Measurements from ENCODE around the gene CELA2B.
"Not testable (repeated sequence)": the region's sequence is repeated elsewhere in the genome, so short reads cannot be mapped to it uniquely, and the experiment has no call there.

CELA2B gene

GRCh38 chr1:15469361-15469760 is 6.5 kb upstream of the CELA2B start:
- DNase-seq, result no peak

- DNase-seq, result not testable (repeated sequence)
Observed at GRCh38 chr1:15469821-15470448, 6.0 kb upstream of the CELA2B start.

- DNase-seq, result not testable (repeated sequence)
Observed at GRCh38 chr1:15471067-15471466, 4.8 kb upstream of the CELA2B start.

- DNase-seq, result not testable (repeated sequence)
Observed at GRCh38 chr1:15471723-15472122, 4.2 kb upstream of the CELA2B start.

GRCh38 chr1:15472587-15472986 is 3.3 kb upstream of the CELA2B start:
- no peak for DNase-seq

GRCh38 chr1:15476927-15477326 is 1.0 kb downstream of the CELA2B start:
- no peak for DNase-seq

GRCh38 chr1:15477646-15478212 is 1.8 kb downstream of the CELA2B start:
- no peak for DNase-seq

GRCh38 chr1:15479654-15480347 is 3.9 kb downstream of the CELA2B start:
- DNase-seq, result no peak

- DNase-seq, result not testable (repeated sequence)
Observed at GRCh38 chr1:15482455-15482854, 6.6 kb downstream of the CELA2B start.

- DNase-seq, result not testable (repeated sequence)
Observed at GRCh38 chr1:15482983-15483543, 7.2 kb downstream of the CELA2B start.

GRCh38 chr1:15483971-15484370 is 8.1 kb downstream of the CELA2B start:
- DNase-seq, result no peak

GRCh38 chr1:15484443-15484842 is 8.5 kb downstream of the CELA2B start:
- DNase-seq, result not testable (repeated sequence)

- DNase-seq, result no peak
Observed at GRCh38 chr1:15485636-15486035, 9.7 kb downstream of the CELA2B start.

- DNase-seq, result not testable (repeated sequence)
Observed at GRCh38 chr1:15486844-15487610, 11.1 kb downstream of the CELA2B start.

- no peak for DNase-seq
Observed at GRCh38 chr1:15488371-15488770, 12.5 kb downstream of the CELA2B start.

GRCh38 chr1:15489052-15489736 is 13.3 kb downstream of the CELA2B start:
- no peak for DNase-seq

GRCh38 chr1:15491010-15491409 is 15.1 kb downstream of the CELA2B start:
- DNase-seq, result not testable (repeated sequence)

- DNase-seq, result no peak
Observed at GRCh38 chr1:15492596-15492995, 16.7 kb downstream of the CELA2B start.

GRCh38 chr1:15493869-15494390 is 18.0 kb downstream of the CELA2B start:
- DNase-seq, result no peak

- no peak for DNase-seq
Observed at GRCh38 chr1:15500184-15501178, 24.6 kb downstream of the CELA2B start.
